Measurements from ENCODE around the gene ZNF483. TPM values are rescaled to one million over a fixed set of nuclear protein-coding genes. Genes with fewer than 3 reads are reported as not detected.
"Not testable (repeated sequence)": the region's sequence is repeated elsewhere in the genome, so short reads cannot be mapped to it uniquely, and the experiment has no call there.

ZNF483 gene
- total RNA-seq, 1 donor from 2014 or later: 12.2 TPM

DNA sequence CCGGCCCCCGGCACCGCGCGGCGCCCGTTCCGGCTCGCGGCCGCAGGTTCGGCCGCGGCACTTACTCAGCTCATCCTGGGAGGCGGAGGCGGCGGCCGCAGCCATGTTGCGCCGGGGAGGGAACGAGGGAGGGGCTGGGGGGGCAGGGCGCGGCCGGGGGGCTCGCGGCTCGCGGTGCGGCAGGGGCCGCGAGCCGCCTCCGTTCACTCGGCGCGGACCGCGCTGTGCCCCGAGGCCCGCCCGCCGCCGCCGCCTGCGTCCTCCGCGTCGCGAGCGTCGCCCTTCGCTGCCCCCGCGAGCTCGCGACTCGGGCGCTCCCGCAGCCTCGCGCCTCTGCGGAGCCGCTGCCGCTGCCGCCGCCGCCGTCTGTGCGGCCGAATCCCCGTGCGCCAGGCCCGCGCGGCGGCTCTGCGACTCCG, 41.5 kb upstream of the ZNF483 start:
- Mint-ChIP-seq H3K27ac (no peak overlapping the region), H3K27me3 (ENCODE audit: low read depth) (no peaks in the 10 kb centered on the region), H3K9me3 (no peaks in the 10 kb centered on the region), H3K4me3 (no peak overlapping the region), H3K4me1 (peaks cover 24% of the 10 kb centered on the region), H3K36me3 (no peaks in the 10 kb centered on the region)
- peak; percentile 27 to 66 for DNase-seq (ENCODE audit: low spot score in 2 of 2, unreplicated experiment in 2 of 2)
- TF ChIP-seq, protein P1, sequence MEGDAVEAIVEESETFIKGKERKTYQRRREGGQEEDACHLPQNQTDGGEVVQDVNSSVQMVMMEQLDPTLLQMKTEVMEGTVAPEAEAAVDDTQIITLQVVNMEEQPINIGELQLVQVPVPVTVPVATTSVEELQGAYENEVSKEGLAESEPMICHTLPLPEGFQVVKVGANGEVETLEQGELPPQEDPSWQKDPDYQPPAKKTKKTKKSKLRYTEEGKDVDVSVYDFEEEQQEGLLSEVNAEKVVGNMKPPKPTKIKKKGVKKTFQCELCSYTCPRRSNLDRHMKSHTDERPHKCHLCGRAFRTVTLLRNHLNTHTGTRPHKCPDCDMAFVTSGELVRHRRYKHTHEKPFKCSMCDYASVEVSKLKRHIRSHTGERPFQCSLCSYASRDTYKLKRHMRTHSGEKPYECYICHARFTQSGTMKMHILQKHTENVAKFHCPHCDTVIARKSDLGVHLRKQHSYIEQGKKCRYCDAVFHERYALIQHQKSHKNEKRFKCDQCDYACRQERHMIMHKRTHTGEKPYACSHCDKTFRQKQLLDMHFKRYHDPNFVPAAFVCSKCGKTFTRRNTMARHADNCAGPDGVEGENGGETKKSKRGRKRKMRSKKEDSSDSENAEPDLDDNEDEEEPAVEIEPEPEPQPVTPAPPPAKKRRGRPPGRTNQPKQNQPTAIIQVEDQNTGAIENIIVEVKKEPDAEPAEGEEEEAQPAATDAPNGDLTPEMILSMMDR (IDR thresholded peaks at IDR 0.05; ENCODE audit: unreplicated experiment): no peak

DNA sequence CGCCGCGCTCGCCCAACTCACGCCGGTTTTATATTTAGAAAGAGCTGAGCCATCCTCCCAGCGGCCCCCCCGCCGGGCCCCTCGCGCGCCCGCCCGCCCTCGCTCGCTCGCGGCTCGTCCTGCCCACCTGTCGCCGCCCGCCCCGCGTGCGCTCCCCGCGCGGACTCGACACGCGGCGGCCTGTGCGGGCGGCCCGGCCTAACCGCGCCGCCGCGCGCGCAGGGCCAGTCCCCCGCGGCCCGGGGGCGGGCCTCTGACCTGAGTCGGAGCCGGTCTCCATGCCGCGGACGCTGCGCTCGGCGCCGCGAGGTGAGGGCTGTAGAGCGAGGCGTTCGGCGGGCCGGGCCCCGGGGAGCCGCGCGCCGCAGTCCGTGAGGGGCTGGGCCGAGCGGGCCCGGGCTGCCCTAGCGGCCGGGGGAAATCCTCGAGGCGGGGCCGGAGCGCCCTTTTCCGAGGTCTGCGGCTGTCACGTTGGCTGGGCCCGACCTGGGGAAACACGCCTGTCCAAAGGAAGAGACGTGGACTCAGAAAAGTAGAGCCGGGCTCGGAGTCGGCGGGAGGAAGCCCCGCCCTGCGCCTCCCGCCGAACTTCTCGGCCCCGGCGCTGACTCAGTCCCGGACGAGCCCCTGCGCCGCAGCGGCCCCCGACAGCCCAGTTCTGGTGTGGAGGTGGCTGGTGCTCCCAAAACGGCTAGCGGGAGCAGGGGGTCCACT, 41.0 kb upstream of the ZNF483 start, which contains the start of gene ECPAS:
Gene ECPAS, minus strand, starts transcription at position 526 of the 714 bp plus-strand sequence. CDS start 11,465 bp downstream, outside the sequence.
- H3K9me3 Mint-ChIP-seq: no peaks in the 10 kb centered on the region
- H3K27me3 Mint-ChIP-seq (ENCODE audit: low read depth): no peaks in the 10 kb centered on the region
- TF ChIP-seq, protein P1 (IDR thresholded peaks at IDR 0.05; ENCODE audit: unreplicated experiment): no peak
- DNase-seq (ENCODE audit: low spot score in 2 of 2, unreplicated experiment in 2 of 2): peak; percentile 47 to 73
- H3K36me3 Mint-ChIP-seq: no peaks in the 10 kb centered on the region
- H3K4me1 Mint-ChIP-seq: peaks cover 24% of the 10 kb centered on the region
- H3K27ac Mint-ChIP-seq: peak within 1 kb of the TSS; percentile 89
- H3K4me3 Mint-ChIP-seq: peak within 1 kb of the TSS; percentile 75

DNA sequence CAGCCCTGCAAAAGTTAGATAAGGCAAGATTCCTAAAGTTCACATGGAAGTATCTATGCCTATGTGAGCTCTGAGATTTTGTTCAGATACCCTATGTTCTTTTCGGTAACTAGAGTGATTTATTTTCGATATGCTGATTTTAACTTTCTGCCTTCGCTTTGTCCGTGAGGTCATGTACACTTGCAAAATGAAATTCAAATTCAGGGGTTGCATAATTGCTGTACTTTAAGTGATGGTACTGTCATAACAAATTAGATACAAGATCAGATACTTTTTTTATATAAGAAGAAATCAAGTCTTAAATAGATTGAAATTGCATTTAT, 40.4 kb upstream of the ZNF483 start:
- H3K9me3 Mint-ChIP-seq: no peaks in the 10 kb centered on the region
- peak overlapping the region; percentile 89 for H3K27ac Mint-ChIP-seq
- no peak for DNase-seq (ENCODE audit: low spot score in 2 of 2, unreplicated experiment in 2 of 2)
- H3K4me1 Mint-ChIP-seq: peaks cover 24% of the 10 kb centered on the region
- no peaks in the 10 kb centered on the region for H3K27me3 Mint-ChIP-seq (ENCODE audit: low read depth)
- no peaks in the 10 kb centered on the region for H3K36me3 Mint-ChIP-seq
- TF ChIP-seq, protein P1 (IDR thresholded peaks at IDR 0.05; ENCODE audit: unreplicated experiment): no peak
- H3K4me3 Mint-ChIP-seq: peak overlapping the region; percentile 75

GRCh38 chr9:111497196-111497595, 27.8 kb upstream of the ZNF483 start:
- DNase-seq (ENCODE audit: low spot score in 2 of 2, unreplicated experiment in 2 of 2); H3K4me1 Mint-ChIP-seq; H3K9me3 Mint-ChIP-seq; H3K4me3 Mint-ChIP-seq; H3K27ac Mint-ChIP-seq; H3K27me3 Mint-ChIP-seq (ENCODE audit: low read depth); H3K36me3 Mint-ChIP-seq: not testable (repeated sequence)

DNA sequence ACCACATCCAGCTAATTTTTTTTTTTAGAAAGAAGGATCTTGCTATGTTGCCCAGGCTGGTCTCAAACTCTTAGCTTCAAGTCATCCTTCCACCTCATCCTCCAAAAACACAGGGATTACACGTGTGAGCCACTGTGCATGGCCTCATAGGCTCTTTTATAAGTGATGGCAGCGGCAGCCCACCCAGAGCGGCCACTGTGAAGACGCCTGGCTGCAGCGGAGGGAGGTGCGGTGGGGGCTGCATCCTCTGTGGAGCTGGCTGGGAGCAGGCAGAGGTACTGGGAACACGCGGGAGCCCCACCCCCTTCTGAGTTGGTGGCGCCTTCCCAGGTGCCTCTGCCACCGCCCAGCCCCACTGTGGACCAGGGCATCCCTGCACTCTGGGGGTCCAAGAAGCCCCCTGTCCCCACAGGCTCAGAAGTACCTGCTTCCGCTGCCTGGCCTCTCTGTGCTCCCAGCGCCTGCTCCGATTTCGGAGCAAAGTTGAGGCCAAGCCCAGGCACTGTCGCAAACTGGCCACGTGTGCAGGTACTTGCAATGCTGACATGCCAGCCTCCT, 23.9 kb upstream of the ZNF483 start:
- no peak overlapping the region for H3K27ac Mint-ChIP-seq
- H3K36me3 Mint-ChIP-seq: no peaks in the 10 kb centered on the region
- H3K9me3 Mint-ChIP-seq: no peaks in the 10 kb centered on the region

GRCh38 chr9:111501648-111502047, 23.3 kb upstream of the ZNF483 start:
- H3K36me3 Mint-ChIP-seq: no peaks in the 10 kb centered on the region
- H3K27me3 Mint-ChIP-seq (ENCODE audit: low read depth): no peaks in the 10 kb centered on the region
- no peak overlapping the region for H3K27ac Mint-ChIP-seq
- no peak for DNase-seq (ENCODE audit: low spot score in 2 of 2, unreplicated experiment in 2 of 2)
- no peaks in the 10 kb centered on the region for H3K4me1 Mint-ChIP-seq
- no peaks in the 10 kb centered on the region for H3K9me3 Mint-ChIP-seq
- TF ChIP-seq, protein P1 (IDR thresholded peaks at IDR 0.05; ENCODE audit: unreplicated experiment): no peak
- H3K4me3 Mint-ChIP-seq: no peak overlapping the region

More for the DNA sequence above, 23.9 kb upstream of the ZNF483 start:
- H3K4me3 Mint-ChIP-seq: no peak overlapping the region
- DNase-seq (ENCODE audit: low spot score in 2 of 2, unreplicated experiment in 2 of 2): no peak
- H3K4me1 Mint-ChIP-seq: no peaks in the 10 kb centered on the region
- no peaks in the 10 kb centered on the region for H3K27me3 Mint-ChIP-seq (ENCODE audit: low read depth)
- TF ChIP-seq, protein P1 (IDR thresholded peaks at IDR 0.05; ENCODE audit: unreplicated experiment): no peak

All from mesothelial cell of epicardium (in vitro differentiated cells).